Kidney epithelial cell (primary cell): Measurements from ENCODE around the gene FOXO6. TPM values are rescaled to one million over a fixed set of nuclear protein-coding genes. Genes with fewer than 3 reads are reported as not detected.

ENCODE experiments used
- DNase-seq: peaks from one replicate; pipeline ENCODE4 v3.0.0-alpha.2; 2010; ENCODE audit warnings: low read depth
- H3K27me3 ChIP-seq: 2 replicates; pipeline ENCODE4 v1.6.0; 2011; ENCODE audit warnings: low read length; ENCODE audit not compliant: control insufficient read depth, insufficient read depth
- H3K36me3 ChIP-seq: 2 replicates; pipeline ENCODE4 v1.5.1; 2011; ENCODE audit warnings: low read length; ENCODE audit not compliant: control insufficient read depth, insufficient read depth
- H3K4me3 ChIP-seq: 2 replicates; pipeline ENCODE4 v1.5.1; 2011; ENCODE audit warnings: low read depth, mild to moderate bottlenecking, control low read depth, low read length
- CTCF ChIP-seq: IDR thresholded peaks from 2 replicates; pipeline ENCODE4 v1.5.1; 2011; ENCODE audit warnings: mild to moderate bottlenecking, moderate library complexity, low read length, control low read depth, inconsistent platforms; ENCODE audit not compliant: insufficient read depth, poor library complexity, severe bottlenecking
- total RNA-seq: library from RNA; depleted of rRNA; stranded (reverse); fragments of >200 nt; gene quantifications from 2 replicates; pipeline ENCODE4 v1.2.3, GENCODE V29; 2015

FOXO6 gene
- total RNA-seq, 1 donor from 2014 or later, result 0.67 TPM

- TF ChIP-seq CTCF, result no peak
- no peak for DNase-seq
- H3K27me3 ChIP-seq, result no peaks in the 10 kb centered on the region
- H3K4me3 ChIP-seq, result no peak overlapping the region
- H3K36me3 ChIP-seq, result no peaks in the 10 kb centered on the region
These were observed 14.0 kb upstream of the FOXO6 start for GRCh38 chr1:41347276-41347675.

GRCh38 chr1:41348394-41348793, 12.8 kb upstream of the FOXO6 start:
- H3K27me3 ChIP-seq, result no peaks in the 10 kb centered on the region
- no peak for TF ChIP-seq CTCF
- no peak overlapping the region for H3K4me3 ChIP-seq

GRCh38 chr1:41349361-41350054, 11.7 kb upstream of the FOXO6 start:
- no peak for TF ChIP-seq CTCF
- no peaks in the 10 kb centered on the region for H3K27me3 ChIP-seq
- H3K36me3 ChIP-seq, result no peaks in the 10 kb centered on the region
- no peak for DNase-seq
- no peak overlapping the region for H3K4me3 ChIP-seq

More at GRCh38 chr1:41348394-41348793, 12.8 kb upstream of the FOXO6 start:
- H3K36me3 ChIP-seq, result no peaks in the 10 kb centered on the region
- no peak for DNase-seq

- DNase-seq, result no peak
- TF ChIP-seq CTCF, result no peak
- H3K4me3 ChIP-seq, result no peak overlapping the region
- no peaks in the 10 kb centered on the region for H3K27me3 ChIP-seq
- H3K36me3 ChIP-seq, result no peaks in the 10 kb centered on the region
These were observed 11.2 kb upstream of the FOXO6 start for GRCh38 chr1:41350055-41350378.

GRCh38 chr1:41351262-41352151, 9.7 kb upstream of the FOXO6 start:
- no peak overlapping the region for H3K4me3 ChIP-seq
- no peak for DNase-seq
- no peaks in the 10 kb centered on the region for H3K36me3 ChIP-seq
- no peak for TF ChIP-seq CTCF
- no peaks in the 10 kb centered on the region for H3K27me3 ChIP-seq
